T-helper 2 cell treated with Interferon-gamma antibody and Interleukin-4, amounts not matched to agents 5 μg/mL and 100 μg/mL, for 36 hours (primary cell): ENCODE results near the gene CDC27.

Source experiments
- DNase-seq: peaks from one replicate; pipeline ENCODE4 v3.0.0; 2021; ENCODE audit warnings: low spot score
- H3K27ac Mint-ChIP-seq: one replicate; pipeline ENCODE4 v1.8.0; 2021; ENCODE audit warnings: mild to moderate bottlenecking, mixed read lengths
- H3K27me3 Mint-ChIP-seq: one replicate; pipeline ENCODE4 v1.8.0; 2021; ENCODE audit warnings: low read depth, mixed read lengths
- H3K36me3 Mint-ChIP-seq: one replicate; pipeline ENCODE4 v1.8.0; 2021; ENCODE audit warnings: low read depth, mixed read lengths
- H3K4me1 Mint-ChIP-seq: one replicate; pipeline ENCODE4 v1.8.0; 2021; ENCODE audit warnings: low read depth, mixed read lengths
- H3K4me3 Mint-ChIP-seq: one replicate; pipeline ENCODE4 v1.8.0; 2022; ENCODE audit warnings: mild to moderate bottlenecking, moderate library complexity, mixed read lengths
- H3K9me3 Mint-ChIP-seq: one replicate; pipeline ENCODE4 v1.8.0; 2021; ENCODE audit warnings: mixed read lengths

CDC27 gene

GRCh38 chr17:47212458-47212857 lies 23.4 kb upstream of the CDC27 start:
- no peak overlapping the region for H3K4me3 Mint-ChIP-seq
- H3K27ac Mint-ChIP-seq = no peak overlapping the region
- H3K27me3 Mint-ChIP-seq = peaks cover 23% of the 10 kb centered on the region
- no peak for DNase-seq
- H3K36me3 Mint-ChIP-seq = no peaks in the 10 kb centered on the region
- peaks cover 8% of the 10 kb centered on the region for H3K4me1 Mint-ChIP-seq
- no peaks in the 10 kb centered on the region for H3K9me3 Mint-ChIP-seq

- H3K4me1 Mint-ChIP-seq = peaks cover 14% of the 10 kb centered on the region
- H3K27ac Mint-ChIP-seq = no peak overlapping the region
- H3K36me3 Mint-ChIP-seq = no peaks in the 10 kb centered on the region
- no peaks in the 10 kb centered on the region for H3K9me3 Mint-ChIP-seq
- H3K4me3 Mint-ChIP-seq = no peak overlapping the region
- no peak for DNase-seq
- peaks cover 23% of the 10 kb centered on the region for H3K27me3 Mint-ChIP-seq
Measured at GRCh38 chr17:47210779-47211178, 21.7 kb upstream of the CDC27 start.

- Mint-ChIP-seq H3K9me3 (no peaks in the 10 kb centered on the region), H3K4me1 (peaks cover 20% of the 10 kb centered on the region), H3K27ac (no peak overlapping the region), H3K27me3 (peaks cover 20% of the 10 kb centered on the region), H3K4me3 (no peak overlapping the region), H3K36me3 (no peaks in the 10 kb centered on the region)
- DNase-seq = no peak
Measured at GRCh38 chr17:47210105-47210504, 21.0 kb upstream of the CDC27 start.

GRCh38 chr17:47209499-47209898 lies 20.4 kb upstream of the CDC27 start:
- Mint-ChIP-seq H3K27me3 (peaks cover 20% of the 10 kb centered on the region), H3K9me3 (no peaks in the 10 kb centered on the region), H3K36me3 (no peaks in the 10 kb centered on the region), H3K4me1 (peaks cover 27% of the 10 kb centered on the region), H3K4me3 (no peak overlapping the region), H3K27ac (no peak overlapping the region)
- DNase-seq = no peak

- Mint-ChIP-seq H3K36me3 (no peaks in the 10 kb centered on the region), H3K4me3 (no peak within 1 kb of the TSS), H3K27ac (no peak within 1 kb of the TSS), H3K9me3 (no peaks in the 10 kb centered on the region), H3K27me3 (peaks cover 17% of the 10 kb centered on the region), H3K4me1 (peaks cover 32% of the 10 kb centered on the region)
- DNase-seq = no peak
Measured at GRCh38 chr17:47208744-47209488, 19.8 kb upstream of the CDC27 start, which contains the start of gene MYL4. TSS of gene MYL4 (plus strand) at chr17:47209348. CDS start at chr17:47209423, 75 bp downstream.

- Mint-ChIP-seq H3K36me3 (no peaks in the 10 kb centered on the region), H3K27me3 (peaks cover 6% of the 10 kb centered on the region), H3K27ac (peak overlapping the region; percentile 18), H3K4me3 (no peak overlapping the region), H3K4me1 (peaks cover 41% of the 10 kb centered on the region), H3K9me3 (no peaks in the 10 kb centered on the region)
- DNase-seq = no peak
Measured at GRCh38 chr17:47207143-47208067, 18.3 kb upstream of the CDC27 start.

DNA sequence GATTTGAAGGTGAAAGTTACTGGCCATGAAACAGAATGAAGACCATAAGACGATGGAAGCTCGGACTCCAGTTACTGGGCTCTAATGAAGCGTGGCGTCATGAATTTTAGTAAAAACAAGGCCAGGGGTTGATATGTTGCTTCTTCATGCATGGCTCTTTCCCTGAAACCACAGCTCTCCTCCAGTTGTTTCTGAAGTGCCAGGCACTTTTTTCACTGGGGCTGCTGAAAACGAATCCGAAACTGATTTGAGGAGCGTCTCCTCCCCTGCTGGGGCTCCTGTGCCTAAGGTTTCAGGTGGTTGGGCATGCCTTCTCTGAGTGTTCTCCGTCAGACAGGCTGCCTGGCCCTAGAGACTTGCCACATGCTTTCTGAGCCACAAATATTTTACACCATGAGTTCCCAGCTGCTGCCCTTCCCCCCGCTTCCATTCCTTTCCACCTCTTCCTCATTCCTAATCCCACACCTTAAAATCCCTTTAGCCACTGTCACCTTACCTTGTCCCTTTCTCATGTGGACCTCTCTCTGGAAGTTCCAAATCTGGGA lies 16.4 kb upstream of the CDC27 start:
- Mint-ChIP-seq H3K27me3 (no peaks in the 10 kb centered on the region), H3K4me3 (peak overlapping the region; percentile 73), H3K27ac (peak overlapping the region; percentile 91), H3K9me3 (no peaks in the 10 kb centered on the region), H3K36me3 (no peaks in the 10 kb centered on the region), H3K4me1 (peaks cover 43% of the 10 kb centered on the region)
- DNase-seq = peak; percentile 65

DNA sequence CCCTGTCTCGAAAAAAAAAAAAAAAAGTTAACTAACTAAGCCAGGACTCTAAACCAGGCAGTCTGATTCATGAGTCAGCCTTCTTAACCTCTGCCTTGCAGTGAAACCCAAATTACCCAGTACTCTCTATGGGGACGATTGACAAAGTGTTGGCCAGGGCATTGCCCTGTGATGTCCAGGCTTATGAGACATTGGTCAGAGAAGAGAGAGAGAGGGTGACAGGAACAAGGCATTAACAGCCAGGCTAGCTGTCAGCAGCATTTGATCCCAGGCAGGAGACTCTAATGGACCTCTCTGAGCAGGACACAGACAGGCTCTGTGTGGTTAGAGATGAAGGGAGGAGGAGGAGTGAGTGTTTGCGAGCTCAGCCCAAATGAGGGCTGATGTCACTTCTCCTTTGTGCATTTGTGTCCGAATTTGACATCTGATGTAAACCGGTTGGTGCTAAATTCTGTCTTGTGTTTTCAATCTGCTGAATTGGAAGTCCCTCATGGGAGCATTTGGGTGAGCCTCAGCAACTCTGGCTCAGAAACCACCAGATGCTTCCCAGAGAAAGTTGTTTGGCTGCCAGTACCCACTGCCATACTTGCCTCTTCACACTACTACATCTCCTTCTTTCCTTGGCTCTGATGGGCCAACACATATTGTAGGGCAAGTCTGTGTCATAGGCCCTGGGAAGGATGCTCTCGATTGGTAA lies 15.8 kb upstream of the CDC27 start:
- H3K9me3 Mint-ChIP-seq = no peaks in the 10 kb centered on the region
- H3K4me3 Mint-ChIP-seq = peak overlapping the region; percentile 73
- H3K4me1 Mint-ChIP-seq = peaks cover 49% of the 10 kb centered on the region
- H3K36me3 Mint-ChIP-seq = no peaks in the 10 kb centered on the region
- H3K27ac Mint-ChIP-seq = peak overlapping the region; percentile 91
- H3K27me3 Mint-ChIP-seq = no peaks in the 10 kb centered on the region
- peak; percentile 45 for DNase-seq

DNA sequence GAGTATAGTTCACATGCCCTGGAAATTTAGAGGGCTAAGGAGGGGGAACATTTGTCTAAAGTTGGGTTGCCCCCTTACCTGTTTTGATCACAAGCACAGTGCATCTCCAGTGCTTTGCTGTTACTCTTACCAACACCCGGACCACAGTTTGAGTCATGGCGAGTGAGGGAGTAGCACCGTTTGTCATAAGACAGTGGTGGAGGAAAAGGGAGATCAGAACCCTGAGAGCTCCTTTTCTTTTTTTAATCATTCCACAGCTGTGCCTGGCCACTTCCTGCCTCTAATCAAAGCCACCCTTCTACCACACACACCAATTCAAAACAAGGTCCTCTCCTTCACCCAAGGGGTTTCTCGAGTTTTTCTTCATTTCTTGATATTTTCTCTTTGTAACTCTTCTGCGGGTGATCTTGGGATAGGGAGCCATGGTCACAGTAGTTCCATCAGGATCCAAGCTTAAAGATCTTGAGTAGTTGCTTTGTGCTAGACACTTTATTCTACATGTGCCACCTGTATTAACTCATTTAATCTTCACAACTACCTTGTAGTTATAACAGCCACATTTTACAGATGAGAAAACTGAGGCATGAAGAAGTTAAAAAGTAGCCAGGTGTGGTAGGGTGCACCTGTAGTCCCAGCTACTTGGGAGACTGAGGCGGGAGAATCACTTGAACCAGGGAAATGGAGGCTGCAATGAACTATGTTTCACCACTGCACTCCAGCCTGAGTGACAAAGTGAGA lies 15.1 kb upstream of the CDC27 start:
- Mint-ChIP-seq H3K27ac (peak overlapping the region; percentile 91), H3K4me3 (peak overlapping the region; percentile 73), H3K9me3 (no peaks in the 10 kb centered on the region), H3K27me3 (no peaks in the 10 kb centered on the region), H3K36me3 (no peaks in the 10 kb centered on the region), H3K4me1 (peaks cover 51% of the 10 kb centered on the region)
- DNase-seq = peak; percentile 68

GRCh38 chr17:47201166-47201565 lies 12.1 kb upstream of the CDC27 start:
- no peaks in the 10 kb centered on the region for H3K36me3 Mint-ChIP-seq
- DNase-seq = no peak
- H3K4me3 Mint-ChIP-seq = no peak overlapping the region
- H3K4me1 Mint-ChIP-seq = peaks cover 41% of the 10 kb centered on the region
- no peak overlapping the region for H3K27ac Mint-ChIP-seq
- H3K9me3 Mint-ChIP-seq = no peaks in the 10 kb centered on the region
- H3K27me3 Mint-ChIP-seq = peaks cover under 1% of the 10 kb centered on the region

DNA sequence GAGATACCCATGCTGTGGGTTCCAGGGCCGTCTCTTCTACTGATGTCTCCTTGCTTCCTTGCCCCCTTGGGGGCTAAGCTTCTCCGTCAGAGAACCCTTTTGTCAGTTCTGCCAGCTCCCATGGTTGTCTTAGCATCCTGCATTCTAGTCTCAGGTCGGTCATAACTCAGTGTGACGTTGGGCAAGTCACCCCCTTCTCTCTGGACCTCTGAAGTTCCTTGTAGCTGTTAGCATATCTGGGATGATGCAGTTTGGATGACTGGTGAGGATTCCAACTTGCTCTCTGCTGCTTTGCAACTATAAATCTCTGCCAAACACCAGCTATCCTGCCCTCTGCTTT lies 11.2 kb upstream of the CDC27 start:
- Mint-ChIP-seq H3K4me1 (peaks cover 32% of the 10 kb centered on the region), H3K27ac (peak overlapping the region; percentile 64), H3K27me3 (peaks cover 7% of the 10 kb centered on the region), H3K4me3 (no peak overlapping the region), H3K36me3 (no peaks in the 10 kb centered on the region), H3K9me3 (no peaks in the 10 kb centered on the region)
- no peak for DNase-seq

- Mint-ChIP-seq H3K9me3 (no peaks in the 10 kb centered on the region), H3K27me3 (peaks cover 7% of the 10 kb centered on the region), H3K4me3 (no peak overlapping the region), H3K36me3 (no peaks in the 10 kb centered on the region), H3K4me1 (peaks cover 27% of the 10 kb centered on the region), H3K27ac (peak overlapping the region; percentile 64)
- no peak for DNase-seq
Measured at GRCh38 chr17:47199627-47200324, 10.7 kb upstream of the CDC27 start.

- no peak for DNase-seq
- H3K4me1 Mint-ChIP-seq = peaks cover 14% of the 10 kb centered on the region
- H3K27me3 Mint-ChIP-seq = peaks cover 7% of the 10 kb centered on the region
- no peaks in the 10 kb centered on the region for H3K36me3 Mint-ChIP-seq
- H3K27ac Mint-ChIP-seq = no peak overlapping the region
- H3K4me3 Mint-ChIP-seq = no peak overlapping the region
- H3K9me3 Mint-ChIP-seq = no peaks in the 10 kb centered on the region
Measured at GRCh38 chr17:47197821-47198220, 8.7 kb upstream of the CDC27 start.
